Fibroblast of lung (primary cell): ENCODE measurements around the gene GRIN3A. TPM values are rescaled to one million over a fixed set of nuclear protein-coding genes. Genes with fewer than 3 reads are reported as not detected.

Source experiments
- DNase-seq, 2 donors: peaks; one replicate each; pipeline versions ENCODE4 v3.0.0 to v3.0.0-alpha.2; 2010; ENCODE audit warnings: low read depth in 2 of 2
- H2AFZ ChIP-seq: 2 replicates; pipeline ENCODE4 v1.5.1; 2012; ENCODE audit warnings: low read length, control low read depth, inconsistent platforms
- H3K27ac ChIP-seq: 2 replicates; pipeline ENCODE4 v1.5.1; 2011; ENCODE audit warnings: low read length, control low read depth; ENCODE audit not compliant: insufficient read depth
- H3K27me3 ChIP-seq: 2 replicates; pipeline ENCODE4 v1.5.1; 2011; ENCODE audit warnings: mild to moderate bottlenecking, low read length; ENCODE audit not compliant: control insufficient read depth, insufficient read depth
- H3K36me3 ChIP-seq: 2 replicates; pipeline ENCODE4 v1.5.1; 2011; ENCODE audit warnings: low read length; ENCODE audit not compliant: control insufficient read depth, insufficient read depth
- H3K4me1 ChIP-seq: 2 replicates; pipeline ENCODE4 v1.5.1; 2011; ENCODE audit warnings: low read length; ENCODE audit not compliant: control insufficient read depth, insufficient read depth; ENCODE audit errors: extremely low read depth
- H3K4me2 ChIP-seq: 2 replicates; pipeline ENCODE4 v1.5.1; 2011; ENCODE audit warnings: low read length, control low read depth; ENCODE audit not compliant: insufficient read depth; ENCODE audit errors: extremely low read depth
- H3K4me3 ChIP-seq, 4 experiments: fragments of 200-600 bp in 1 of 4; sonication (generic) in 1 of 4; replicated peaks in 1 of 4; 2 replicates each; pipeline ENCODE4 v1.5.1; 2011 to 2016; ENCODE audit warnings: low read length in 4 of 4, low read depth in 3 of 4, mild to moderate bottlenecking in 3 of 4, control low read depth in 2 of 4, inconsistent platforms in 1 of 4, mixed read lengths in 1 of 4; ENCODE audit not compliant: insufficient read depth in 1 of 4; ENCODE audit errors: control extremely low read depth in 1 of 4
- H3K79me2 ChIP-seq: 2 replicates; pipeline ENCODE4 v1.5.1; 2012; ENCODE audit warnings: mild to moderate bottlenecking, low read length, inconsistent platforms; ENCODE audit not compliant: control insufficient read depth, insufficient read depth
- H3K9ac ChIP-seq: 2 replicates; pipeline ENCODE4 v1.5.1; 2011; ENCODE audit warnings: mild to moderate bottlenecking, low read length, control low read depth; ENCODE audit not compliant: insufficient read depth
- H3K9me3 ChIP-seq: 2 replicates; pipeline ENCODE4 v1.5.1; 2012; ENCODE audit warnings: low read depth, low read length; ENCODE audit not compliant: control insufficient read depth, insufficient read depth
- H4K20me1 ChIP-seq: 2 replicates; pipeline ENCODE4 v1.5.1; 2011; ENCODE audit warnings: low read length; ENCODE audit not compliant: control insufficient read depth, insufficient read depth; ENCODE audit errors: extremely low read depth
- CTCF ChIP-seq, 2 donors: IDR thresholded peaks in 1 of 2; conservative IDR thresholded peaks in 1 of 2; 1 replicate in 1 of 2; 2 replicates in 1 of 2; pipeline ENCODE4 v1.5.1; 2011 to 2012; ENCODE audit warnings: low read length in 2 of 2, control low read depth in 1 of 2, inconsistent platforms in 1 of 2, low read depth in 1 of 2, mild to moderate bottlenecking in 1 of 2
- EZH2 ChIP-seq: IDR thresholded peaks from 2 replicates; pipeline ENCODE4 v1.5.1; 2012; ENCODE audit warnings: low read length, control low read depth, mild to moderate bottlenecking; ENCODE audit errors: missing control alignments
- polyA plus RNA-seq, 2 donors: library from polyadenylated mRNA; depleted of rRNA in 1 of 2; stranded (reverse) in 1 of 2; unstranded in 1 of 2; fragments of >200 nt; gene quantifications; 2 replicates each; pipeline ENCODE4 v1.2.1, GENCODE V29; 2011 to 2012; ENCODE audit warnings: missing spikeins in 1 of 2
- total RNA-seq: library from RNA; depleted of rRNA; stranded (reverse); fragments of >200 nt; gene quantifications from 2 replicates; pipeline ENCODE4 v1.2.1, GENCODE V29; 2014

Gene GRIN3A
- total and polyA plus RNA-seq, 2 donors (not counting 1 experiment from before 2014, with no cell fraction given) = not detected

DNA sequence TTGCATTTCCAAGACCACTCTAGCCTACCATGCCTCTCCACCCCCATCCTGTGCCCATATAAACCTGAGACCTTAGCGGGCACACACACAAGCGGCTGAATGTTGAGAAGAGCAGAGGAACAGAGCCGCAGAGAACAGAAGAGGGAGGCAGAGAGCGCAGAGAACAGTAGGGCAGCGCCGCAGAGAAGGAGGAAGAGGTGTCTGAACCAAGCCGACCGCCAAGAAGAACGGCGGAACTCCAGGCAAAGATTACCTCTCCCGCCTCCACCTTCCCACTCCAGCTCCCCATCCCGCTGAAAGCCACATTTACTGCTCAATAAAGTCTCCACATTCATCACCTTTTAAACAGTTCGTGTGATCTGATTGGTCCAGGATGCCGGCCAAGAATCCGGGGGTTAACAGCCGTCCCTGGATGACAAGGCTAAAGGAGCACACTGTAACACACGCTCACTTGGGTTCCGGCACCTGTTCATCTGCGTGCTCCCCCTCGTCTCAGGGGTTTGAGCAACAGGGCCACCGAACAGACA, 33.2 kb downstream of the GRIN3A start:
- DNase-seq = no peak
- H3K79me2 ChIP-seq = no peaks in the 10 kb centered on the region
- no peak overlapping the region for H3K4me2 ChIP-seq
- H4K20me1 ChIP-seq = no peaks in the 10 kb centered on the region
- no peak overlapping the region for H3K9ac ChIP-seq
- no peak for TF ChIP-seq EZH2
- no peak for TF ChIP-seq CTCF (conservative IDR thresholded peaks at IDR 0.05 in 1 of 2, IDR thresholded peaks at IDR 0.05 in 1 of 2; ENCODE audit: low read depth in 1 of 2, low read length in 2 of 2)
- no peaks in the 10 kb centered on the region for H3K4me1 ChIP-seq
- H3K4me3 ChIP-seq = no peak overlapping the region
- H3K36me3 ChIP-seq = no peaks in the 10 kb centered on the region
- H3K9me3 ChIP-seq = no peaks in the 10 kb centered on the region
- no peak overlapping the region for H2AFZ ChIP-seq
- no peak overlapping the region for H3K27ac ChIP-seq
- no peaks in the 10 kb centered on the region for H3K27me3 ChIP-seq

DNA sequence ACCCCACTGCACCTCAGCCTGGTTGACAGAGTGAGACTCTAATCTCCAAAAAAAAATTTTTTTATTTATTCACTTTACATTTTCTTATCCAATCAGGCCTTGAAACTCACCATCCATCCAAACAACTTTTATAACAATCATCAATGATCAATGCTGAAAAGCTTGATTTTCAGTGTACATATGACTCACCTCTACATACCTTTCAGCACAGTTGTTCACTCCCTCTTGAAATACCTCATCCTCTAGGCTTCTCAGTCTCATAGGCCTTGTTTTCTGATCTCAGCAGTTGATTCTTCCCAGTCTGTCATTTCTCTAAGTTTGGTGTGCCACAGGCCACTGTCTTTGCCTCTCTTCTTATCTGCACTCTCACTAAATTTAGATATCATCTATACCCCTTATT, 36.2 kb downstream of the GRIN3A start:
- no peak overlapping the region for H3K4me2 ChIP-seq
- no peaks in the 10 kb centered on the region for H3K79me2 ChIP-seq
- no peak overlapping the region for H3K9ac ChIP-seq
- no peak overlapping the region for H3K27ac ChIP-seq
- no peak for TF ChIP-seq CTCF (conservative IDR thresholded peaks at IDR 0.05 in 1 of 2, IDR thresholded peaks at IDR 0.05 in 1 of 2; ENCODE audit: low read depth in 1 of 2, low read length in 2 of 2)
- no peak for TF ChIP-seq EZH2
- no peaks in the 10 kb centered on the region for H3K9me3 ChIP-seq
- no peaks in the 10 kb centered on the region for H3K27me3 ChIP-seq
- no peaks in the 10 kb centered on the region for H4K20me1 ChIP-seq
- H2AFZ ChIP-seq = no peak overlapping the region
- no peak overlapping the region for H3K4me3 ChIP-seq
- no peak for DNase-seq
- no peaks in the 10 kb centered on the region for H3K36me3 ChIP-seq
- H3K4me1 ChIP-seq = no peaks in the 10 kb centered on the region

DNA sequence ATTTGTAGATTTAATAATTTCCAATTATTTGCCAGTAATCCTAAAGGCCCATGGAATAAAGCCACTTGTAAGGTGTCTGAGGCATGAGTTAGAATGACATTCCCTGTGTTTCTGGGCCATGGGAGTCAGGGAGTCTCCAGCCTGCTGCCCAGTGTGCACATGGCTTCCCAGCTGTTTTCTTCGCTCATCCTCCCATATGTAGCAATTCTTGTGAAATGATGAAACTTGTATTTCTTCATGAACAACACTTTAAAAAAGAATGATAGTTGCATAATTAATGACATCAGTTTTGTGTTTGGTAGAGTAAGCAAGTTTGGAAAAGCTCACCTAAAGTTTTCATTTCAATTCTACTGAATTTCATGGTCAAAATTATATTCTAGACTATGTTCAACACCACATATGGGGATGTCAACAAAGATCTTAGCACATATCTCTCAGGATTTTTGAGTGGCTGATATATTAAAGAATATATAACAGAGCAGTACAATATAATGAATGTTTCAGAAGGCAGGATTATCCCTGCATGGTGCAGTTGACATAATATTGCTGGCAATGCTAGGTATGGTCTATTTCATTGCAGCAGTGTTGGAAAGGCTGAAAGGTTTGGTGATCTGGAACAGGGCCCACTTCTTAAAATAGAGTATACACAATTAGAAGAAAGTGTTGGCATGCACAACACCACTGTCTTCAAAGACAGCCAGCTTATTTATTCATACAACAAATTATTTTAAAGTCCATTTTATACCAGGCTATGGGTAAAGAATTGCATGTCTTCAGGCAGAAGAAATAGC, 44.7 kb downstream of the GRIN3A start:
- no peak for DNase-seq
- H3K4me1 ChIP-seq = no peaks in the 10 kb centered on the region
- H3K9ac ChIP-seq = no peak overlapping the region

More for the DNA sequence above, 44.7 kb downstream of the GRIN3A start:
- Histone ChIP-seq H3K4me2 (no peak overlapping the region), H3K27me3 (no peaks in the 10 kb centered on the region), H3K79me2 (no peaks in the 10 kb centered on the region), H3K9me3 (no peaks in the 10 kb centered on the region), H3K36me3 (no peaks in the 10 kb centered on the region), H2AFZ (no peak overlapping the region), H4K20me1 (no peaks in the 10 kb centered on the region), H3K27ac (no peak overlapping the region), H3K4me3 (no peak overlapping the region)
- TF ChIP-seq CTCF (conservative IDR thresholded peaks at IDR 0.05 in 1 of 2, IDR thresholded peaks at IDR 0.05 in 1 of 2; ENCODE audit: low read depth in 1 of 2, low read length in 2 of 2) (no peak), EZH2 (no peak)
